ENCODE measurements around the gene BUB3.
A peak's percentile ranks its signal among the peaks of the same experiment; 100 is the strongest.

Gene BUB3, protein sequence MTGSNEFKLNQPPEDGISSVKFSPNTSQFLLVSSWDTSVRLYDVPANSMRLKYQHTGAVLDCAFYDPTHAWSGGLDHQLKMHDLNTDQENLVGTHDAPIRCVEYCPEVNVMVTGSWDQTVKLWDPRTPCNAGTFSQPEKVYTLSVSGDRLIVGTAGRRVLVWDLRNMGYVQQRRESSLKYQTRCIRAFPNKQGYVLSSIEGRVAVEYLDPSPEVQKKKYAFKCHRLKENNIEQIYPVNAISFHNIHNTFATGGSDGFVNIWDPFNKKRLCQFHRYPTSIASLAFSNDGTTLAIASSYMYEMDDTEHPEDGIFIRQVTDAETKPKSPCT

GRCh38 chr10:123154092-123154710 is at the start of gene BUB3:
BUB3 (plus strand) TSS chr10:123154402; CDS start chr10:123154918, 516 bp downstream.
- DNase-seq = peak; percentile 95

DNA sequence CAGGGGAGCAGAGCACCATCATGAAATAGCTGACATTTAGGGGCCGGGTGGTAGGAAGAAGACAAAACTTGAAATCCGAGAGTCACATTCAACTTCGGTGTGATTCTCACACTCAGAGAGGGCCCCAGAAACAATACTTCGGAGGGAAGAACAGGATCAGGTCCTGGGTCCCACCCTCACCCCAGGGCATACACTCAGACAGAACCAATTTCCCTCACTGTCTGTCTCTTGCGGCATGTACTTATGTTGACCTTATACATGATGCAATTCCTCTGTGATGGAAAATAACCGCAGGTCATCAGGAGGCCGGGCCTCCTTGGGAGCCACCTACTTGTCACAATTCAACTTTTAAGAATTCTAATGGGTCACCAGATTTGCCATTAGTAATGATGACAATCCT is 44.7 kb upstream of the BUB3 start:
- no peak for DNase-seq

DNA sequence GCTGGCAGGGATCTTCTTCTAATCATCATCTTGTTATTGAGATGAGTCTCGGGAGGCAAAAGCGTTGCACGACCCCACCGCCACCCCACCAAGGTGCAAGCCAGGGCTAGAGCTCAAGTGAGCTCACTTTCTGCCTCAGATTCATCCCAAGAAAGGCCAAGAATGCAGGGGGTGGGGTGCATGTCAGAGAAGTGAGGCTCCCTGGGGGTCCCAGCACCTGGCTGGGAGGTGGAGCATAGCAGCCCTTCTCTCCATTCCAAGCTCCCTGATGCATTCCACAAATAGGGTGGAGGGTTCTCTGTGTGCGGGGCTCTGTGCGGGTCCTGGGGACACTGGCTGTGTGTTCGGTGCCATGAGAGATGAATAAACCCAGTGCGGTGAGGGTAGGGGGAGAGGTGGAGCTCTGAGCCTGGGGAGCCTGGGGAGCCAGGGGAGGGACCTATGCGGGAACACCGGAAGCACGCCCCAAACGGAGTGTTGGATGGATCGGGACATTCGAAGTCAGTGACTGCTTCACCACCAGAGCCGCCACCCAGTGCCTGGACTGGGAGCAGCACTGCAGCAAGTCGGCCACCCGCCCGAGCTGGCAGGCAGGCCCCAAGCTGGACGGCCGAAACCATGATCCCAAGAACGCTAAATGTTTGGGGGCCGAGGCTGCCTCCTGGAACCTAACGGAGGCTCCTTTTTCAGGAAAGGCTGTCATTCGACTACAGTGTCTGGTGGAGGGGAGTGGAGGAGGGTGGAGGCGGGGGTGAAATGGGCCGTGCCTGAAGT is 36.4 kb upstream of the BUB3 start:
- no peak for DNase-seq

DNA sequence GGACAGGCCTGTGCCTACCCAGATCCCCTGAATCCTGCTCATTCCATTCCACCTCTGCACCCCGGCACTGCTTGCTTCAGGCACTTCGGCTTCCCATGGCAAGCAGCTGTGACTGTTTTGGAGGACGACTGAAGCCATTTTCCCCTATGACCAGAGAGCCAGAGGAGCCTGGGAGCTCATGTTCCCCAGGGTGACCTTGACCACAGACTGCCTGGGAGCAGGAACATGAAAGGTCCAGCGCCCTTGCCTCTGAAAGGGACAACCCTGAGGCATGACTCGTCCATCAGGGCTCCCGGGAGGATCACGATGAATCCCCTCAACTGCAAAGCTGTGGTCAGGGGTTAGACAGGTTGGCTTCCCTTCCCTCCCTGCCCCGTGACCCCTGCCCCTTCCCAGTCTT is 35.1 kb upstream of the BUB3 start:
- DNase-seq = no peak

- no peak for DNase-seq
Observed at GRCh38 chr10:123126246-123126645, 28.0 kb upstream of the BUB3 start.

DNA sequence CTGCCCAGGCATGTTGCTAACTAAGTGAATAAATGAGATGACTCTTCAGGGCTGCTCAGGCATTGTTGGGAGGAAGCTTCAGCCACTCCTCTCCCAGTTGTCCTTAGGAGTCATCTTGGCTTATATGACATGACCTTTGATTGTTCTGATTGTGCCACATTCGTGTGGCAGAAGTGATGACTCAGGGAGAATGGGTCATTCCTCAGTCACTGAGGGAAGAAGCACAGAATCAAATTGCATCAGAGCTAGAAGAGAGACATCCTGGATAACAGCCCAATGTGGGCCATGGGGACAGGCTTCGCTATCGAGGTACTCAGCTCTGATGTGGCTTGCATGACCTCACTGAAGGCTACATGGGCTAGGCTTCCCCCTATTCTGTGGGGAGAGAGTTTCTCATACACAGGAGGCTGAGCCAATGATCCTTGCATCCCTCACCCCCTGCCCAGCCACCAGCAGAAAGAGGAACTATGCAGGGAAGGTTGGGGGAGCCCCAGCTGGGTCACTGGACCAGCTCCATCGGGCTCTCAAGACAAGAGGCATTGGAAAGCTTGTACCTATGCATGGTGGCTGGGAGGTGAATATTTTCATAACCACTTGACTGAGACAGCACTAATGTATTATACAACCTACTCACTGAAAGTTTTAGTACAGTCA is 24.5 kb upstream of the BUB3 start:
- no peak for DNase-seq

DNA sequence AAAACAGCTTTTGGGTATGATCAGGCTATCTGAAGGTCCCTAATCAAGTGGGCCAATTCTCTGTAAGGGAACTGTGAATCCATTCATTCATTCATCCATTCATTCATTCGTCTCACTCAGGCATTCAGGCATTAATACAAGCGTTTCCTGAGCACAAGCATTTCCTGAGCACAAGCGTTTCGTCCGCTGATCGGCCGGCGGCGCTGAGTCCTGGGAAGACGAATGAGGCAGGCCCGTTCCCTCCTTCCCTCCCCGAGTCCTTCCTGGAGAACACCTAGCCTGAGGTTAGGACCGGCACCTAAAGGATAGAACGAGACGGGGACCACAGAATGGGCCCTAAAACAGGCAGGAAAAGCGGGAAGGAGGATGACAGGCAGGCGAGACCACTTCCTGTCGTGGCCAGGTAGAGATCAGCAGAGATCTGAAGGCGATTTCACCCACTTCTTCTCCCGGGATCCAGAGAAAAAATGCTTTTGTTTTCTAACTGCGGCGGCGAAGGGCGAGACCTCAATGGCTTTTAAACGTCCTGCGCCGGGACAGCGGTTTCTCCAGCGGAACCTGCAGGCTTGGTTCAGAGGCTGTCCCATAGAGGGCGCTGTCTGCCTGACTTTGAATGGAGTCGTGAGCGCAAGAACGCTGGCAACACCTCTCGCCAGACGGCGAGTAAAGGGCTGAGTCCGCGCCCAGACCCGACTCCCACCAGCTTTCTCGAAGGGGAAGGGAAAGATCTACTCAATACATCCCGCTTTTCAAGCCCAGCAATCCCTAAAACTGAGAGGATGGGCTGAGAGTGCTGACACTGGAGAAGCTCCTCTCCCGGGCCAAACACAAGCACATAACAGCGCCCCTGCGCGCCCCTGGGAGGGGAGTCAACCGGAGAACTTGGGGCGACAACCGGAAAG is 21.4 kb upstream of the BUB3 start:
- peak; percentile 92 for DNase-seq

DNA sequence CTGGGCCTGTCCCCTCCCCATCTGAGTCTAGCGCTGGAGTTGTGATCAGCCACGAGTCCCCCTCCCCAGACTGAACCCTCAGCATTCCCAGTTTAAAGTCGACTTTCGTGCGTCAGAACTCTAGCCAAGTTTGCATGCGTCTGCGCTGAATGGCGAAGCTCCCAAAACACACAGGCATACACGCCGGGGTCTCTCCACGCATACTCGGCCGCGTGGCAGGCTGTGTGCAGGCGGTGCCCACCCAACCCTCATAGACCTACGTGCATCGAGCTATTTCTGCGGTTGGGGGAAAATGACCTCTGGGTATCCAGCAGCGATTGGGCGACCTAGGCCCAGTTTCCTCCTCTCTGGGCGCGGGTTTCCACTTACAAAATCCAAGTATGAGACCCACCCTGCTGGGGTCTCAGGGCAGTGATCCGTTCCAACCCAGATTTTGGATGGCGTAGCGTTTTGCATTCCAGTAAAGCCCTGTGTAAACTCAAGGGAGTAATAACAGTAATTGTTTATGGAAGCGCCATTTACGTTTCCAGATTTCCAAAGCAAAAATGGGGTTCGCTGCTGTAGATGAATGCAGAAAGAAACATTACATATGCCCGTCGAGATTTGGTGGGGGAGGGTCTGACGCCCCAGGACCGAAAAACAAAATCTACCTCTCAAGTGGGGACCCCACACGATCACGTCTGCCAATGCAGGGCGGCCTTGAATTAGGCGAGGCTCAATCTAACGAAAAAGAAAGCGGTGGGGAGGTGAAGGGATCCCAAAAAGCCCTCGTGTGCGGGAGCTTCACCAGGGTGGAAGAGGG is 20.5 kb upstream of the BUB3 start:
- DNase-seq = no peak

GRCh38 chr10:123134343-123134914 is 19.8 kb upstream of the BUB3 start:
- DNase-seq = no peak

GRCh38 chr10:123134915-123135414 is 19.2 kb upstream of the BUB3 start:
- no peak for DNase-seq

DNA sequence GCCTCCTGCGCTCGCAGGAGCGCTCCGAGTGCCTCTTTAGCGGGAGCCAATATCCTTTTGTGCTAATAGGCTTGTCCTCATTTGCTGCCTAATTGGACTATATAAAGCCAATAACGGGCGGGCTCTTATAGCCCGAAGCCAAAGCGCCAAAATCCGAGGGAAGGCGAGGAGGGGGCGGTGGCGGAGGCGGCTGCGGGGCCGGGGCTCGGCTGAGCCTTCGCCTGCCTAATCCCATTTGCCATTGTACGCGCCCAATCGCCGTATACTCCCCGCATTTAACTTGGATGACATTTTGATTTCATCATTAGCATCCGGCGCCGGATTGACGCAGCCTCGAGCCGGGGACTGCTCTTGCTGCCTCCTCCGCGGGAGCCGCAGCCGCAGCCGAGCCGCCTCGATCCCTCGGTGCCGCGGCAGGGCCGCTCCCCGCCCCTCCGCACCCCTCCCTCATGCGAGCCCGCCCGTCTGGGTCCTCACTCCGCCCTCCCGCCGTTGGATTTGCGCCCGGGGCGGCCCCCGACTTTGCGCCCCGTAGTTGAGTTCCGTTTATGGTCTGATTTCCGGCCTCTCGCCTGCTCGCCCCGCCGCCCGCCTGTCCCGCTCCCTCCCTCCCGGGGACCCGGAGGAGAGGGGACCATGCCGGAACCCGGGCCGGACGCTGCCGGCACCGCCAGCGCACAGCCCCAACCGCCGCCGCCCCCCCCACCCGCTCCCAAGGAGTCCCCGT is 18.6 kb upstream of the BUB3 start, which contains the start of gene HMX3:
Gene HMX3, plus strand, starts transcription at position 556 of the 727 bp plus-strand sequence. Its CDS starts 81 bp downstream, at position 637.
- peak; percentile 31 for DNase-seq

DNA sequence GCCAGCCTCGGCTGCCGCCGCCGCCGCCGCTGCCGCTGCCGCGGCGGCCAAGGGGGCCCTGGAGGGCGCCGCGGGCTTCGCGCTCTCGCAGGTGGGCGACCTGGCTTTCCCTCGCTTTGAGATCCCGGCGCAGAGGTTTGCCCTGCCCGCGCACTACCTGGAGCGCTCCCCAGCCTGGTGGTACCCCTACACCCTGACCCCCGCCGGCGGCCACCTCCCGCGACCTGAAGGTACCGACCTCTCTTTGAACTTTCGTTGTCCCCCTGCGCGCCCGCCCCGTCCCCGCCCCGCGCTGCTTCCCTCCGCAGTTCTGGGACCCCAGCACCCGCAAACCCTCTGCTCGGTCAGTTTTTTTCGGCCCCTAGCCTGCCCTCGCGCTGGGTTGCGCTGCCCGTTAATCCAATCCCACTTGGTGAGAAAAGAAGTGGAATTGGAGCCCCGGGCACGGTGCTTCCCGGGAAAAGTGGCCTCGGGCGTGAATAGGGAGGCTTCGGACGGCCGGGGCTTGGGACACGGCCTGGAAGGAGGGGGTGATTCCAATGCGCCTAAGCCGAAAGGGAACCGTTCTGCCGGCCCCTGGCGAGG is 17.9 kb upstream of the BUB3 start:
- DNase-seq = no peak

GRCh38 chr10:123136806-123137642 is 17.2 kb upstream of the BUB3 start:
- DNase-seq = peak; percentile 26

- DNase-seq = no peak
Observed at GRCh38 chr10:123139165-123139520, 15.1 kb upstream of the BUB3 start.

DNA sequence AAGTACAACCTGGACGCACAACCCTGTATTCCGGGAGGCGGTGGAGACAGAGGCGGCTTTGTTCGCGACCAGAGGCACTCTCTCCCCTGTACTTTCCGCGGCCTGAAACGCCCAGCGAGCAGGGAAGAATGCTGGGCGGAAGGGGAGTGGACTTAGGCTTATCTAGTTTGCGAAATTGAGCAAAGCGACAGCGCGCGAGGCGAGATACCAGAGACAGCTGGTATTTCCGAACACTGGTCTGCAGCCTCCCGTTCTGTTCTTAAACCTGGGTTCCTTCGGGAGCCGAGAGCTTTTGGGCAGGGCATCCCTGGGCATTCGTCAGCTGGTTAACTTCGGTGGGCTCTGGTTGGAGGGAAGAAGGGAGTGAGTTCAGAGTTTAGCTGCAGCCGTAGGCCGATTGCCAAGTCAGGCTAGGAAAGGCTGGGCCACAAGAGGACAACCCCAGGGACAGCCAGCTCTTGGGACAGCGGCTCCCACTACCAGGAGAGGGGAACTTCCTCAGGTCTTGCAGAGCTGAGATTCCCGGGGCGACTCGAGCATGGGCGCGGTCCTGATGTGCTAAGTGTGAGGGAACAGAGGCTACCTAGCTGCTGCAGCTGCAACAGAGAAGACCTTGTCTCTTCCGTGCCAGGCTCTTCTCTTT is 14.6 kb upstream of the BUB3 start:
- DNase-seq = no peak

DNA sequence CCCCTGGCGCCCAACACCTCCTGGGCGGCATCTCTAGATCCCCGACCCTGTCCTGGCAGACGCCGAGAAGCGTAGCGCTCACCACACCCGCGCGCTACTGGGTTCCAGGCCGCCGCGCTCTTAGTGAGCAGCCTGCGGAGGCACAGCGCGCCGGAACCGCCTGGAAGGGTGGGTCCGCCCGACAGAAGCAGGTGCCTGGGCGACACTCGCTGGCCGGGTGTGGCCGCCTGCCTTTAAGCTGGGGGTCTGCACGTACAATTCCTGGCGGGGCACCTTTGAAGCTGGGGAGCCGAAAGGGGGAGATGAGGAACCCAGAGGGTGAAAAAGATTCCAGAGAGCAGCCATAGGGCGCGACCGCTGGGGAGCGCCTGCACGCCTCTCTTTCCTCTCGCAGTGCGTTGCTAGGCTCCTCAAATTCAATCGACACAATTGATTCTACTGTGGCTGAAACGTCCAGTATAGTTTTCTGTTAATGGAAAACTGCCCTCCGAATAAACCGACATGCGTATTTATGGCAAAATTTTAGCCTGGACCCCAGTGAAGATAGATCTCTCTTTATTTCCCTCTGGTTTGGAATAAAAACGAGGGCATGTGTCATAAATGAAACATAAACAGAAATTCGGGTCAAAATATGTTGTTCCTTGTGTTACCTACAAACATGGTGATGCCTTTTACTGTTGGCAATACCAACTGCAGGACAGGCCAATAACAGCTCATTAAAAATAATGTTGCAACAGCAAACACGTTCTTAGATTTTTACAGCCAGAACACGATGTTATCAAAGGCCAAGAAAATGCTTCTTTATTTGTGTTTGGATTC is 13.8 kb upstream of the BUB3 start:
- DNase-seq = peak; percentile 37

GRCh38 chr10:123140983-123141390 is 13.2 kb upstream of the BUB3 start:
- DNase-seq = no peak

Data from CD4-positive, alpha-beta T cell treated with Interleukin-17A for 4 hours (primary cell).